HG02840 (cell line): Measurements from ENCODE around the gene CNGA3.

ENCODE experiments used
- ATAC-seq: cut with Tn5 transposase; IDR thresholded peaks from one replicate; pipeline ENCODE4 v1.9.1; 2021; ENCODE audit warnings: mild to moderate bottlenecking, moderate library complexity, moderate number of reproducible peaks; ENCODE audit not compliant: unreplicated experiment, low FRiP score

Gene CNGA3

DNA sequence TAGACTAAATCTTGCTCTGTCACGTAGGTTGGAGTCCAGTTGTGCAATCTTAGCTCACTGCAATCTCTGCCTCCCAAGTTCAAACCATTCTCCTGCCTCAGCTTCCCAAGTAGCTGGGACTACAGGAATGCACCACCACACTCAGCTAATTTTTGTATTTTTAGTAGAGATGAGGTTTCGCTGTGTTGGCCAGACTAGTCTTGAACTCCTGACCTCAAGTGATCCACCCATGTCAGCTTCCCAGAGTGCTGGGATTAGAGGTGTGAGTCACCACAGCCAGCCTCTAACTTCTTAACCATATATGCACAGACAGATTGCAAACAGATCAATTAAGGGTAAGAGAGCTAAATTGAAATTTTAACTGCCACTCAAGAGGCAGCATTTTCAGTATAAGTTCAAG, 22.1 kb upstream of the CNGA3 start:
- no peak for ATAC-seq

DNA sequence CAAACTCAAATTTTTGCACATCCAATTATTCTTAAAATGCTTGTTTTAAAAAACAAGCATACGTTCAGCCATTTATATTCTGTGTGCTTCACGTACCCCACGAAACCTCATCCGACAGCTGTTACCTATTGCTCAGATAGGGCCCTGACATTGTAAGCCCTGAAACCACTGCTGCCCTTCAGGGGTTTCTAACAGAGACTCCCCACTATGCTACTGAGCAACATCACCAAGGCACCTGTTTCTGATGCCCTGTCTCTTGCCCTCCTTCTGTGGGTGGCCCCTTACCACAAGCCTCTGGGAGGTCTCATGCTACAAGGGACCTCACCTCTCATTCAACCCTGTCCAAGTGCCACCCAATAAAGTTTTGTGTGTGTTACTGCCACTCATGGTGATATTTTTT, 18.5 kb upstream of the CNGA3 start:
- no peak for ATAC-seq

DNA sequence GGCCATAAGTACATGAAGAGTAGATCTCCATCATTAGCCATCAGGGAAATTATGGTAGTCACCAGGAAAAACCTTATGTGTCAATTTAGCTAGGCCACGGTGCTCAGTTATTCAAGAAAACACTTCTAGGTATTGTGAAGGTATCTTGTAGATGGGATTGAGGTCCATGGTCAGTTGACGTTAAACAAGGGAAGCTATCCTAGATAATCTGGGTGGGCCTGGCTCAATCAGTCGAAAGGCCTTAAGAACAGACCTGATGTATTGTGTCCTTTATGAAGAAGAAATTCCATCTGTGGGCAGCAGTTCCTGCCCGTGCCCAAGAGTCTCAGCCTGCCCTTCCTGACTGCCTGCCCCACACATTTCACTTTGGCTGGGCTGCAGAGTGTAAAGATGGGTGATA, 16.7 kb upstream of the CNGA3 start:
- ATAC-seq: no peak

DNA sequence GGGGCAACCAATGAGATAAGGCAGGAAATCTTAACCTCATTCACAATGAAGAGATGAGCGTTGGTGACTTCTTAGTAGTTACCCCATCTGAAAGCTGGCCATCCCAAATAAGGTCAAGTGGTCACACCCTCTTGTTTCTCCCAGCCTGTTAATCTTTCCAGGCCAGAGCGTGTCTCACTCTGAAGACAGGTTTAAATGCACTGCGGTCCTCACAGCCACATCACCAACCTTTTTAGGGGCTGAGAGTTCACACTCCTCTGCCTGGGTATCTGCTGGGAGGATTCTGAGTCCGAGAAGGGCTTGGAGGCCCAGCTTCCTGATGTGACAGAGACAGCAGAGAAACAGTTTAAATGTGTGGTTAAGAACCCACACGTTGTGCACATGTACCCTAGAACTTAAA, 13.3 kb upstream of the CNGA3 start:
- no peak for ATAC-seq

DNA sequence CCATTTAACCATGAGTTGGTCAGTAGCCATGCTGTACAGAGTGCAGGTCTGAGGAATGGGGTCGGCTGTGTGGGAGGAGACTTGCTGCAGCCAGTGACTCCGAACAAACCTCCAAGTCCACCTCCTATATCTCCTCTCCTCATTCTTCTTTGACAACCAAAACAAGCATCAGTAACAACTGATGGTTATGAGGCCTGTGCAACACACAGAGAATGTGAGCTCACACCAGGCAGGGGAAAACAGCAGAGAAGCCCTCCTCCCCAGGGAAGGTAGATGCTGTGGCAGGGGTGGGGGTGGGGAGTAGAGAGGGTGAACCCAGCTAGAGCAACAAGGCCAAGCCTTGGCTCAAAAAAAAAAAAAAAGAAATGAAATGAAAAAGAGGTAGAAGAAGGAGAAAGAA, 12.3 kb upstream of the CNGA3 start:
- no peak for ATAC-seq

DNA sequence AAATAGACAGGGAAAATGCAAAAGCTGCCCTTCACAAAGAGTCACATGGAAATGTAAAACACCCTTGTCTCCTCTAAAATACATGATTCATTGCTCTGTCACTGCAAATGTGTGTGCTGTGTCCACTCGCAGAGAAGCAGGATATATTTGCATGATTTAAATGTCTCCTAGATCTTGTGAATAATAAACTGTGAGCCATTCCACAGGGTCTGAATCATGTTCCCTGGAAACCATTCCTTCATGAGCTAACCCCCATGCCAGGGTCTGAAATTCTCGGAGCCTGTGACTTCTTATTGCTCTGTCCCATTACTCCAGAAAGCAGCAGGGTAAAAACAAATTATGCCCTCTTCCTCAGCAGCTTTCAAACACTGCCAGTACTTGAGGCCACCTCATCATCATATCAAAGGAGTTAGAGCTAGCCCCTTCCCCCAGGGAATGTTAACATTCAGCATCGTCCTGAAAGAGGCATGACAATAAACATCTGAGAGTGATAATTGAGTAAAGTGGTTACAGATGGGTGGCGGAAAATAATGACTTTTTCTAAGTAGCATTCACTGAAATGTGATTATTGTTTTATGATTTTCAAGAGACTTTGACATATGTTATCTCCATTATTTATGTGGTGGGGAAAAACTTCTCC, 11.7 kb upstream of the CNGA3 start:
- no peak for ATAC-seq

DNA sequence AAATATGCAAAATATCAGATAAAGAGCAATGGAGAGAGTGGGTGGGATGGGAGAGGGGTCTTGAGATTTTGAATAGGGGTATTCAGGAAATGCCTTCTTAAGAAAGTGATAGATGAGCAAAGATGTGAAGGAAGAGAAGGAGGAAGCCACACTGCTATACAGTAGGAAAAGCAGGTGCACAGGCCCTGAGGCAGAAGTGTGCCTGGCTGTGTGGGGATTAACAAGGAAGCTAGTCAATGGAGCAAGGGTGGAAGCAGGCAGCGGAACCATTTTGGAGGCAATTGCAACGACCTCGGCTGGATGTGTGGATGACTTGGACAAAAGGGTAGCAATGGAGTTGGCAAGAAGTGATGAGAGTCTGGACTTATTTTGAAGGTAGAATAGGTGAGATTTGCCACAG, 11.0 kb upstream of the CNGA3 start:
- ATAC-seq: no peak

DNA sequence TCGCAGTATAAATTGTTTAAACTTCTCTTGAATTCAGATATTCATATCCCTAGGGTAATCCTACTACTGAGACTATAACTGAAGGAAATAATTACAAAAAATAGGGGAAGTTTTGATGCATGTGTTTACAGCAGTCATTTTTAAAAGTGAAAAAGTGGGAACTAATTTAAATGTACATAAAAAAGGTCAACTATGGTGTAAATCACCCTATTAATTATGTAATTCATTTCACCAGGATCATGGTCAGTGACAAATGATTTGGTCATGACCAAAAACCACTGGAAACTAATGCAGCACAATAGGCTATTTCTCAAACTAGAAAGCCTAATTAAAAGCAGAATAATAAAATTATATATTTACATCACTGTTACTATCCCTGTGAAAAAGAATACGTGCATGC, 5.0 kb upstream of the CNGA3 start:
- no peak for ATAC-seq

DNA sequence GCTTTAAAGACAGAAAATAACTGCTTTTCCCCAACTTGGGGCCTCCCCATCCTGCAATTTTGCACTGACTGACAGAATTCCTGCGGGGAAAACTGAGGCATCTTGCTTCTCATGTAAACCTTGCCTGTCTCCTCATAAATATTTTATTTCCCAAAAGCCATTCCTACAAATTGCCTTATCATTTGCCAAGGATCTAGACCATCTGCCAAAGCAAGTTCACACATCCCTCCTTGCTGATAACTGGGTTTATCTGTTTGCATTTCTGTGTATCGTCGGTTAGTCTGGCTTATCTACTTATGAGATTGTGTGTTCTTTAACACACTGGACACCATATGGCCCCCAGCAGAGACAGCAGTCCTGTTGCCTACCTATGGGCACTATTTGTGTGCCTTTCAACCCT, 3.0 kb upstream of the CNGA3 start:
- ATAC-seq: no peak

DNA sequence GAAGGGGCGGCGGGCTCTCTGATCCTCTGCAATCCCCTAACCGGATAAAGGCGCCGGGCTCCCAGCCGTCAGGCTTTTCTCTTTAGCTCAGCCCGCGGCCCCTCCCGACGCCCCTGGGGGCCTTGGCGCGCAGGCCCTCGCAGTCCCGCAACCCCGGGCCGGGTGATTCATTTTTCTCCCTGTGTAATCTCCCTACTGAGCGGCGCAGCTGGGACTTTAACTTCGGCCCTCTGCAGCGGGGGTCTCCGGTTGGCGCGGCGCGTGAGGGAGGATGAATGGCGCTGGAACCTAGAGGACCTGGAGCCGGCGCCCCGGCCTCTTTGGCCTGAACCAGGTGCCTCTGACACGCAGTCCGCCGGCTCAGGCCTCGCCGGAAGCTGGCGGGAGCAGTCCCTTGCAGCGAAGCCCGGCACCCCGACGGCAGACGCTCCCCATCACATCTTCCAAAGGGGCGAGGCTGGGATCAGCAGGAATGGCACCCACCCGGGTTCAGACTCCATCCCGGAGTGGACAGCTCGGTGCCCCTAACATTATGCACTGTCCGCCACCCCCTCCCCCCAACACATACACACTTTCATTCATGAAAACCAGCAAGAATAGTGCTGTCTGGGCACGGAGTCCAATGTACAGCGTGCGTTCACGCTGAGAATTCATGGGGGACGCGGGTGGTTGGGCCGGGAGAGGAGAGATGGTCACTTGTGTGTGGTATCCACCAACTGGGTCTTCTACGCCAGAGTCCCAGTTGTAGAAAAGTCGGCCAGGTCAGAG, 1.2 kb downstream of the CNGA3 start:
- ATAC-seq: no peak

DNA sequence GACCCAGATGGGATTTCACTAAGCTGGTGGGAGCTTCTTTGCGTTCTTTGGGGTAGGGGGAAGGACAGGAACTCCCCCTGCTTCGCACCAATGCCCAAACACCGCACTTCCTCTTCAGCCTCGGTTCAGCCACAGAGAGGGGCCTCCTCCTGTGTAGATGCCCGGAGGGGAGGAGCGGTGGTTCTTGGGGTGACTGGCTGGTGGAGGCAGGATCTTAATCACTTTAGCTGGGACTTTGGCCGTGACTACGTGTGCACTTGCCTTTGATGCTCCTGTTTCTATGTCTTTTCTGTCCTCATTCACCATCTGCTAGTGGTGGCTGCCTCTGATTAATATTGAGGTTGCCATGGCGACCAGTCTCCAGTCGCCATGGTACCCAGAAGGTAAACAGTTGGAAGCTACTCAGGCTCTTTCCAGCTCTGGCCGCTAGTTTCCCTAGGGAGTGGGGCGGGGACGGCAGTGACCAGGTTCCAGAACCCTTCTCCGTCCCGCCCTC, 1.9 kb downstream of the CNGA3 start:
- no peak for ATAC-seq

DNA sequence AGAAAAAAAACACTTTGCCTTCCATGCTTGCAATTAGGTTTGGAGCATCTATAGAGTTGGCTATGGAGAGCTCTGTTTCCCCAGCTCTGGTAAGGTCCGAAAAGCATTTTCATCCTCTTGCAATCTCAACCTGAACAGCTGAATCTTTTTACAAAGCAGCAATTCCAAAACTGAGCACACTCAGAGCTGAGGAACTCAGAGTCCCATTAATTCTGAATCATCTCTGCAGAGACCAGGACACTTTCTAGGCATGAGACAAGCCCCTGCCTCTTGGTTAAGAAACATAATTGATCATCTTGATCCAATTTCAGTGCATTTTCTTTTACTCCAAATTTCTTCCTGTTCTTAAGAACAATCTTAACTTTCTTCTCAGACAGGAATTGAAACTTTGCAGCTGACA, 4.2 kb downstream of the CNGA3 start:
- ATAC-seq: no peak

DNA sequence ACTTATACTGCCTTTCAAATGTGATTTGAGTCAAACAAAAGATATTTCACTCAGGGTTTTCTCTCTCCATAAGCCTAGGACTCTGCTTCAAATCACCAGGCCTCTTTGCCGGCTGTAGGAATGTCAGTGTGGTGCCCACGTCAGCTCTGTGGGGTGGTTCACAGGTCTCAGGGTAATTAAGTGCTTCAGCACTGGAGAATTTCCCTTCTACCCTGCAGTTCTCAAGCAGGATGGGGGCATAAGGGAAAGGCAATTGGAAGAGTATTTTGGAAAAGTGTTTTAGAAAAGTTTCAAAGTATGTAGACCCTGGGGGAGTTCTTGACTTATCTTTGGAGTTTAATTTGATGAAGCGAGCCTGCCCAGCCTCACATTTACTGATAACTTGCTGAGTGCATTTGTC, 9.6 kb downstream of the CNGA3 start:
- no peak for ATAC-seq

DNA sequence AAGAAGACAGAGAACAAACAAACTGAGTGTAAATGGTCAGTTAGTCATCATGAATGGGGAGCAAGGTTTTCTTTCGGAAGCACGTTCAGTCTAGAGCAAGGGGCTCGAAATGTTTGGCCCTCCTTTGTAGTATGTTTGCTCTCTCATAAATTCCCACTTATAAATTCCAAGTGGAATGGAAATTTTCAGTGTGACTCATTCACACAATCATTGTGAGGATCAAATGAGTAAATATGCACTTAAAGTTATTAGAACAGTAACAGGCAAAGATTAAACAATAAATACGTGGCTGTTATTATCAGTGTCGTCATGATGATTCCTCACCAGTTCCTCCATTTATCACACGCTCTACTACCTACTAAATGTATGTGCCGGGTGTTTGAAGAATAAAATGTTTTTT, 10.5 kb downstream of the CNGA3 start:
- ATAC-seq: no peak

DNA sequence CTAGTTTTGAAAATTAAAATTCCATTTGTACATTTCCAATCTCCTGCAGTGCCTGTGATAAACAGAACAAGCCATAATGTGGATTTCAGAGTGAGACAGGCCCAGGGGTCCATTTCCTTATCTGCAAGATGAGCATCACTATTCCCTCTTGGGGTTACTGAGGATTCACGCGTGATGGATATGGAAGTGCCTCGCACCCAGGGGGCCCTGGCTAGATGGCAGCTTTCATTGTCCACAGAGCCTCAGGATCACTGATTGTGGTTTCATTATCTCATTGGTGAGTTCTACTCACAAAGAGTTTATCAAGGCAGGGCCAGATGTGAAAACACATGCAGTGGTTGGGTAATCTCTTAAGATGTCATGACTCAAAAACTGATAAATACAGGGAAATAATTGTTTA, 11.6 kb downstream of the CNGA3 start:
- ATAC-seq: no peak

DNA sequence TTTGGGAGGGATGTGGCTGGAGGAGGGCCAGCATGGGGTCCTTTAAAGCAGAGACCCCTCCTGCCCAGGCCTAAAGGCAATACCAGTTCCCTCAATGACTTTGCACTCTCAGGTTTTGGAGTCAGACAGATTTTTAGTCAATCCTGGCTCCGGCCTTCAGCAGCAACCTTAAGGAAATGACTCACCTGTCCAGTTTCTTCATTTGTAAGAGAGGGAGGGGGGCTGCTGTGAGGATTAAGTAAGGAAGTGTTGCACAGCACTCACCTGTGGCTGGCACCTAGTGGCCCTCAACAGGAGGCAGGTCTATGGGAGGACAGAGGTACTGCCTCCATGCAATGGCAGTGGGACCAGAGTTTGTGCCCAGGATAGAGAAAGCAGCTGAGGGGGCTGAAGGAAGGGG, 13.7 kb downstream of the CNGA3 start:
- ATAC-seq: no peak

DNA sequence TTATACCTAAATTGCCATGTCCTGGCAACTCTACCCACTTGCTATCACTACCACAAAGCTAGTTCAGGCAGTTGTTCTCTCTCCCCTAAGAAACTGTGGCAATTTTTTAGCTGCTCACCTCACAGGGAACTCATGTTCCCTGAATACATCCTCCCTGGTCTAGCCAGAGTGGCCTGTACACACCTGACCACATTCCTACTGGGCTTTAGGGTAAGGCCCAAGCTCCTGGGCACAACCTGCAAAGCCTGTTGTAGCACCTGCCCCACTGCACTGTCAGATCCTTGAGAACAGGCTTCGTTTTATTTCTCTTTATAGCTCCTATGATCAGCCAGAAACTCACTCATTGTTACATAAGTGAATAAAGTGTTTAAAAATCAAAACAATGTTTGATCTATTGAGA, 21.5 kb downstream of the CNGA3 start:
- ATAC-seq: no peak

DNA sequence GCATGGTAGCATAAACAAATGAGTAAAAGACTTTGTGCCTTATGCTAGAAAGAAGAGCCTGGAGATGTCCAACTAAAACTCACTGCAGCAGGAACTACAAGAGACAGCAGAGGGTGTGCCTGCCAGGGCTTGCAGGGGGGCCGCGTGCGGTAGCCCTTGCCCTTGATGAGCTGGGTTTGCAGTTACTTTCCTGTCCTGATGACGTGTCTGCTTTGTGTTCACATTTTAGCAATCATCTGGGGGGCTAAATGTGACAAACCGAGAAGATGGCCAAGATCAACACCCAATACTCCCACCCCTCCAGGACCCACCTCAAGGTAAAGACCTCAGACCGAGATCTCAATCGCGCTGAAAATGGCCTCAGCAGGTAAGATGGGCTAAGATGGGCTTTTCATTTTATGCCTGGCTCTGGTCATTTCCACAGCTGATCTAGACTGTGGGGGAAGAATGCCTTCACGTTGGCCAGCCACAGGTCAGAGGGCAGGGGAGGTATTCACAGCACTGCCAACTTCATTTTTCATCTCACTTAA, 23.5 kb downstream of the CNGA3 start:
- no peak for ATAC-seq

DNA sequence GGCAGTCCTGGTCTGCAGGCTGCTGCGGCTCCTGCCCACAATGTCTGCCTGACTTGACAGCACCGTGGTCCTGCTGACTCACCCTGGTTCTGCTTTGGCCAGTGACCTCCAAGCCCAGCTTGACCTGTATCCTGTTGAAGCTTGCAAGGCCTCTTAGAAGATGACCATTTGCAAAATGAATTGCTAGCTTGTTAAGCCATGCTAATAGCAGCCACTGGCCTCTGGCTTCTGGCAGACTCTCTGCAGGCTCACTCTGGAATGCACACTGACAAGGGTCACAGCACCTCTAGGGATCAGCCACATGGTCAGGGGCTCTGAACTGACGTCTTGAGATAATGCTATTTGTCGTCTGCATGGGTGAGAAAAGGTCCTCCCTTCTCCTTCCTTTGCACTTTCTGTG, 25.9 kb downstream of the CNGA3 start:
- ATAC-seq: no peak

DNA sequence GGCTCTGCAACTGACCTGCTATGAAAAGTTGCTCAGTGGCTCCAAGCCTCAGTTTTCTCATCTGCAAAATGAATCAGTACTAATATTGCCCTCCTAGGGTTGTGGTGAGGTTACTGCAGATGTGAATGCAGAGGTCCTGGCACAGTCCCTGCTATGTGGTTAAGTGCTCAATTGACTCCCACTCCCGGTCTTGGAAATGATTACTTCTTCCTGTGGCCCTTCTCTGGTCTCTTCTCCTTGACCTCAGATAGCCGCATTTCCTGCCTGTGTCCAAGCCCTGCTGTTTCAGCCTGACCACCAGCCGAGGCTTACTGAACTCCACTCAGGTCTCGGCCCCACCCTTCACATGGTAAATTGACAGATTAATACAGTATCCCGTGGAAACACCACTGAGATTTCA, 26.3 kb downstream of the CNGA3 start:
- ATAC-seq: no peak

DNA sequence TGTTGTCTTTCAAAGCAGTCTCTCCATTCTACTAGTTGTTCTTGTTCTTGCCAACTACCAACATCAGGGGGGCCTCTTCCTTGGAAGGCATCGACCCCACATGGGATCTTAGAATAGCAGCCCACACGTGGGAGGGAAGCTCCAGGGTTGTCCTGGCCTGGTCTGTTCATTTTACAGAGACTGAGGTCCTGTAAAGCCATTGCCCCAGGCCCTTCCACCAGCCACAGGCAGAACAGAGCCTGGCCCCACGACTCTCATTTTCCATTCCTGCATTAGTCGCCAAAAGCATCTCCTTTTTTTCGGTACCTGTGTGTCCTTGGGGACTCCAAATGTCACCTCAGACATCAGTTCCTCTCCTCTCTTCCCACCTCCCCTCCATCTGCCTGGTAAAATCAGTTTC, 28.0 kb downstream of the CNGA3 start:
- ATAC-seq: no peak

DNA sequence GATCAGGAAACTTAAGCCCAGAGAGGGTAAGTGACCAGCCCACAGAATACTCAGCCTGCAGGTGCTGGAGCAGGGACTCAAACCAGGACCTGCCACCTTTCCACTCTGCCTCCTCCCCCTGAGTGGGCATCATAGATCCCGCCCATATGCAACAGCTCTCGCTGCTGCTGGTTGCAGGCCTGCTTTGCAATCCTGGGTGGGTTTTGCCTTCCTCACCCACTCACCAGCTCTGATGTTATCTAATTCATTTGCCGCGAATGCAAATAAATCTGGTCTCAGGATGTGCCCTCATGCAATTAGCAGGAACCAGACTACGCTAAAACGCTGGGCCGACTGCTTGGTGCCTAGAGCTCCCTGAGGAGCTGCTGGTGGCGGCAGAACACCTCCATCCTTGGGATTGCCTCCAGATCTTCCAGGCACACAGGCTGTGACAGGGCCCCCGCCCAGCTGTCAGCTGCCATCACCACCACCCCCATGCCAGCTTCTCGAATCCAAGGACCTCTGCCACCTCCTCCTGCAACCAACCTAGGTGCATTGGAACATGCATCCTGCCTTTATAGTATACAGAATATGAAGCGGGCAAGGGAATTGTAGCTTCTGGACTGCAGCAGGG, 28.8 kb downstream of the CNGA3 start:
- no peak for ATAC-seq
